B cell (primary cell): ENCODE measurements around the gene CCDC175. TPM values are rescaled to one million over a fixed set of nuclear protein-coding genes. Genes with fewer than 3 reads are reported as not detected.

Experiments
- ATAC-seq: fragments of 200-7000 bp; cut with Tn5 transposase; one replicate; pipeline ENCODE4 v1.10.0; 2021; ENCODE audit warnings: low read depth, mild to moderate bottlenecking, moderate number of reproducible peaks, moderate library complexity
- CTCF ChIA-PET: fragments of 350-600 bp; sonication (Branson Sonifier 250); formaldehyde crosslinking; loops from one replicate; lab custom pipeline; 2021; ENCODE audit warnings: antibody characterized with exemption, inconsistent platforms; lab: Charles Lee
- POLR2A ChIA-PET: fragments of 350-600 bp; sonication (Branson Sonifier 250); formaldehyde crosslinking; loops from one replicate; lab custom pipeline; 2021; ENCODE audit warnings: antibody characterized with exemption; lab: Charles Lee
- DNase-seq: peaks from one replicate; pipeline ENCODE4 v3.0.0; 2013
- H2AFZ ChIP-seq: 2 replicates; pipeline ENCODE4 v1.6.1; 2012; ENCODE audit warnings: mild to moderate bottlenecking, low read depth, low read length; ENCODE audit not compliant: insufficient read depth, poor library complexity, severe bottlenecking
- H3K27ac ChIP-seq, 2 donors: 1 replicate in 1 of 2; 2 replicates in 1 of 2; pipeline ENCODE4 v1.5.1; 2012 to 2013; ENCODE audit warnings: low read length in 2 of 2, mild to moderate bottlenecking in 2 of 2, moderate library complexity in 1 of 2
- H3K27me3 ChIP-seq, 4 experiments: fragments of 200-600 bp in 1 of 4; sonication (generic) in 1 of 4; replicated peaks in 1 of 4; 1 replicate in 2 of 4; 2 replicates in 2 of 4; pipeline versions ENCODE4 v1.6.1 to v1.7.0; 2013 to 2016; ENCODE audit warnings: low read length in 3 of 4, mild to moderate bottlenecking in 2 of 4, mixed read lengths in 1 of 4, moderate library complexity in 1 of 4; ENCODE audit not compliant: insufficient read depth in 4 of 4, control insufficient read depth in 3 of 4; ENCODE audit errors: control extremely low read depth in 1 of 4
- H3K36me3 ChIP-seq, 2 experiments: replicated peaks in 1 of 2; 1 replicate in 1 of 2; 2 replicates in 1 of 2; pipeline versions ENCODE4 v1.6.1 to v1.7.1; 2013; ENCODE audit warnings: low read length in 1 of 2; ENCODE audit not compliant: insufficient read depth in 2 of 2, control insufficient read depth in 1 of 2; ENCODE audit errors: control extremely low read depth in 1 of 2, extremely low read depth in 1 of 2
- H3K4me1 ChIP-seq, 2 donors: fragments of 200-600 bp in 1 of 2; sonication (generic) in 1 of 2; 1 replicate in 1 of 2; 2 replicates in 1 of 2; pipeline versions ENCODE4 v1.5.1 to v1.6.1; 2013 to 2017; ENCODE audit warnings: low read length in 2 of 2; ENCODE audit not compliant: control insufficient read depth in 2 of 2, insufficient read depth in 2 of 2
- H3K4me2 ChIP-seq: replicated peaks from 2 replicates; pipeline ENCODE3; 2012; ENCODE audit warnings: mild to moderate bottlenecking, low read depth, low read length; ENCODE audit not compliant: poor library complexity, severe bottlenecking
- H3K4me3 ChIP-seq, 5 experiments: fragments of 200-600 bp in 1 of 5; sonication (generic) in 1 of 5; 1 replicate in 3 of 5; 2 replicates in 2 of 5; pipeline versions ENCODE4 v1.5.1 to v1.7.0; 2011 to 2016; ENCODE audit warnings: low read length in 4 of 5, mild to moderate bottlenecking in 4 of 5, low read depth in 2 of 5, control low read depth in 1 of 5, moderate library complexity in 1 of 5; ENCODE audit not compliant: insufficient read depth in 1 of 5; ENCODE audit errors: control extremely low read depth in 1 of 5, extremely low read depth in 1 of 5
- H3K79me2 ChIP-seq: fragments of 200-600 bp; sonication (generic); one replicate; pipeline ENCODE4 v1.6.0; 2016; ENCODE audit warnings: low read length; ENCODE audit not compliant: control insufficient read depth, insufficient read depth
- H3K9ac ChIP-seq: fragments of 200-600 bp; sonication (generic); 2 replicates; pipeline ENCODE4 v1.6.1; 2017; ENCODE audit warnings: mild to moderate bottlenecking, low read length, moderate library complexity
- H3K9me3 ChIP-seq, 3 donors: one replicate each; pipeline versions ENCODE4 v1.6.1 to v1.7.1; 2013; ENCODE audit warnings: low read length in 2 of 3; ENCODE audit not compliant: control insufficient read depth in 2 of 3, insufficient read depth in 1 of 3; ENCODE audit errors: control extremely low read depth in 1 of 3
- H4K20me1 ChIP-seq: 2 replicates; pipeline ENCODE4 v1.6.0; 2012; ENCODE audit warnings: mild to moderate bottlenecking, low read length; ENCODE audit not compliant: insufficient read depth, control insufficient read depth, poor library complexity, severe bottlenecking
- H3K27ac Mint-ChIP-seq: one replicate; pipeline ENCODE4 v1.8.0; 2021; ENCODE audit warnings: mixed read lengths
- H3K27me3 Mint-ChIP-seq: one replicate; pipeline ENCODE4 v1.8.0; 2021; ENCODE audit warnings: mixed read lengths
- H3K4me1 Mint-ChIP-seq: one replicate; pipeline ENCODE4 v1.8.0; 2021; ENCODE audit warnings: mixed read lengths
- H3K4me3 Mint-ChIP-seq: one replicate; pipeline ENCODE4 v1.8.0; 2021; ENCODE audit warnings: mixed read lengths
- H3K9me3 Mint-ChIP-seq: one replicate; pipeline ENCODE4 v1.8.0; 2022; ENCODE audit warnings: mixed read lengths; ENCODE audit not compliant: insufficient read depth
- CTCF ChIP-seq: fragments of 200-600 bp; IDR thresholded peaks from one replicate; pipeline ENCODE4 v1.8.0; 2022; ENCODE audit warnings: antibody characterized with exemption, mild to moderate bottlenecking
- EZH2 ChIP-seq: IDR thresholded peaks from 2 replicates; pipeline ENCODE4 v1.6.1; 2012; ENCODE audit warnings: borderline replicate concordance, low read depth, mild to moderate bottlenecking, moderate library complexity, low read length; ENCODE audit not compliant: insufficient read depth, poor library complexity, severe bottlenecking
- WGBS: methylation state at CpG from one replicate; pipeline ENCODE4 v1.1.5; 2013; ENCODE audit warnings: missing lambda C conversion rate; ENCODE audit not compliant: insufficient coverage; 5-methylcytosine and 5-hydroxymethylcytosine counted together
- intact Hi-C: fragments of 100-400 bp; cut with micrococcal nuclease; formaldehyde crosslinking; loops from one replicate; pipeline ENCODE4 v1.10.0; 2022
- polyA plus RNA-seq: library from polyadenylated mRNA; depleted of rRNA; stranded (reverse); fragments of >200 nt; gene quantifications from 2 replicates; pipeline ENCODE4 v1.2.3, GENCODE V29; 2012
- total RNA-seq, 2 donors: library from RNA; stranded (reverse); fragments of 120-200 nt in 1 of 2; gene quantifications; 1 replicate in 1 of 2; 2 replicates in 1 of 2; pipeline versions ENCODE4 v1.2.3 to v1.2.4, GENCODE V29; 2013 to 2022

Gene CCDC175
- total and polyA plus RNA-seq, 2 donors (not counting 1 experiment from before 2014, with no cell fraction given): not detected

GRCh38 chr14:59537476-59537875 is 39.1 kb downstream of the CCDC175 start:
- H3K9me3 ChIP-seq: no peaks in the 10 kb centered on the region
- H3K9ac ChIP-seq: no peak overlapping the region
- ATAC-seq (no peak), DNase-seq (no peak)
- no peak overlapping the region for H3K27ac ChIP-seq
- Mint-ChIP-seq H3K9me3 (no peaks in the 10 kb centered on the region), H3K4me3 (no peak overlapping the region), H3K27ac (no peak overlapping the region), H3K4me1 (peaks cover 9% of the 10 kb centered on the region), H3K27me3 (peaks cover 10% of the 10 kb centered on the region)
- H3K4me1 ChIP-seq: no peaks in the 10 kb centered on the region
- intact Hi-C loops: no loop called here
- H3K4me3 ChIP-seq: no peak overlapping the region
- WGBS: 100% methylated on average over 1 of the region's 1 CpG
- ChIA-PET POLR2A (no interaction called here), CTCF (no interaction called here)
- no peak overlapping the region for H2AFZ ChIP-seq
- H3K4me2 ChIP-seq: no peak overlapping the region
- no peaks in the 10 kb centered on the region for H3K36me3 ChIP-seq
- no peaks in the 10 kb centered on the region for H4K20me1 ChIP-seq
- TF ChIP-seq CTCF: no peak
- H3K27me3 ChIP-seq: peaks cover 0 to 2% (median 0%) of the 10 kb centered on the region in 4 experiments
- H3K79me2 ChIP-seq: no peaks in the 10 kb centered on the region

GRCh38 chr14:59534361-59534987 is 42.1 kb downstream of the CCDC175 start:
- no peak overlapping the region for H3K9ac ChIP-seq

More at GRCh38 chr14:59534361-59534987, 42.1 kb downstream of the CCDC175 start:
- TF ChIP-seq EZH2: no peak
- TF ChIP-seq CTCF: no peak
- H3K4me1 Mint-ChIP-seq: peaks cover 9% of the 10 kb centered on the region
- no peaks in the 10 kb centered on the region for H3K36me3 ChIP-seq
- no peak overlapping the region for H3K27ac Mint-ChIP-seq
- no peak overlapping the region for H3K4me3 Mint-ChIP-seq
- WGBS: 93% methylated on average over 4 of the region's 7 CpGs
- H3K9me3 ChIP-seq: no peaks in the 10 kb centered on the region
- intact Hi-C loops: no loop called here
- no peaks in the 10 kb centered on the region for H3K79me2 ChIP-seq
- DNase-seq (no peak), ATAC-seq (no peak)
- H3K27me3 ChIP-seq: peaks cover 0 to 6% (median 1%) of the 10 kb centered on the region in 4 experiments
- H3K4me3 ChIP-seq: no peak overlapping the region
- CTCF ChIA-PET: no interaction called here
- no peak overlapping the region for H2AFZ ChIP-seq
- peaks cover 20% of the 10 kb centered on the region for H3K27me3 Mint-ChIP-seq
- no peak overlapping the region for H3K4me2 ChIP-seq
- H3K27ac ChIP-seq: no peak overlapping the region
- POLR2A ChIA-PET: no interaction called here
- no peaks in the 10 kb centered on the region for H4K20me1 ChIP-seq
- H3K9me3 Mint-ChIP-seq: no peaks in the 10 kb centered on the region
- no peaks in the 10 kb centered on the region for H3K4me1 ChIP-seq
